T-helper 22 cell (primary cell): ENCODE measurements around the gene TXNL1.

ENCODE experiments used
- DNase-seq: peaks from one replicate; pipeline ENCODE4 v3.0.0-alpha.2; 2020; ENCODE audit warnings: low read depth

TXNL1 gene

DNA sequence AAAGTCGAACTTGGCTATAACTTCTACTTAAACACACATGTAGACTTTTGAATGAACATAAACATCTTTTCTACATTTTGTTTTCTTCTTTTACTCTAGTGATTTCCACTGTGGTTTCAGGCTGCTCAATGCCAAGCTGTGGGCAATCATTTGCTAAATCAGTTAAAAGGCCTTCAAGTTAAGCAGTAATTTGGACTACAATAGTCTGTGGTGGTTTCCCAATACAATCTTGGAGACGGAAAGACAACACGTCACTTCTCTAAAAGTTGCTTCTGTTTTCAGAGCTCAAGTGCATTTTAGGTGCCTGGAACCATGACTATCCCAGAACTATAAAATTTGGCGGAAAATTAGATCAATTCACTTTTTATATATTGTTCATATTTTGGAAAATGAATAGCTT lies 69.4 kb downstream of the TXNL1 start:
- no peak for DNase-seq

DNA sequence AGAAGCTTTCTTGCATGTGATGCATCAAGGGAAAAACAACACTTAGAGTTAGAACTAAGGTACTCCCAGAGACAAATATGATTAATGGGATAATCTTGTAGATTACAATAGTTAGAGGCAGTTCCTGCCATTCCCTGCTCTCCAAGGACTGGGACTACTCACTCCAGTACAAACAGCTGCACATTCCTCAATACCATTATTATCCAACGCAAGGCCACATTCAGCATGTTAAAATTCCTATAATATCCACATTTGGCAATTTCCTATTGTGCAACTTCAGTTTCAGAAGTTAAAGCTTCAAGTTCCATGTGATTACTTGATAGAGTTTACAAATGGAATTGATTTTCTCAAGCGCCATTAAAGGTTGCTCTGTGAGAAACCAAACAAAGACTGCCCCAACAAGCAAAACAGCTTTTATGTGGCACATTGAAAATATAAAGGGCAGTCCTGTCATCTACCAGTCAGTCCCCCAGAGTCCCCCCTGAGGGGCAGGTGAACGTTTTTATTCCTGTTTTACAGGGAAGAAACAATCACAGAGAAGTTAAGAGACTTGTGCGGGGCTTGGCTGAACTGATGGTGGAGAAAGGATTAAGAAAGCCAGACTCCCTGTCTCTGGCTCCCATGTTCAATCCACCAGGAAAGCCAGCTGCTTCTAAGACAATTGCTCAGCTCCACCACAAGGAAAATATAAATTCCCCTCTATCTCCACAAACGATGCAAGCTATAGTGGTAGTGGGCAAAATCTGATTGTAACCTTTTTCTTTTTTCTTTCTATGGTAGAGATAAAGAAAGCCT lies 72.6 kb downstream of the TXNL1 start:
- no peak for DNase-seq

DNA sequence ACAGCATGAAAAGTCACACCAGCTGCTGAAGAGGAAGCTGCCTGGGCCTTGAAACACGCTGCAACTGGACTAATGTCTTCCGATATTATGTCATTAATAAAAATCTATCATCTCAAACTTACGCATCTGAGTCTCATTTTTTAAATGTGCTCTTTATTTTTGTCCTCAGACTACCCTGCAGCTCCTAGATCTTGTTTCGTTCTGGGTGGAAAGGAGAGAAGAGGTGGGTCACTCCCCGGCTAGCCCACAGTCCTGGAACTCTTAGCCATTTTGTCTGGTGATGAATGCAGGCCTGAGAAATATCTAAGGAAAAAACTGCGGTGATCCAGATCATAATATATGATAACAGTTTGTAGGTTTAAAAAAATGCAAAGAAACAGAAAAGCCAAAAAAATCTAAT lies 73.3 kb downstream of the TXNL1 start:
- no peak for DNase-seq

DNA sequence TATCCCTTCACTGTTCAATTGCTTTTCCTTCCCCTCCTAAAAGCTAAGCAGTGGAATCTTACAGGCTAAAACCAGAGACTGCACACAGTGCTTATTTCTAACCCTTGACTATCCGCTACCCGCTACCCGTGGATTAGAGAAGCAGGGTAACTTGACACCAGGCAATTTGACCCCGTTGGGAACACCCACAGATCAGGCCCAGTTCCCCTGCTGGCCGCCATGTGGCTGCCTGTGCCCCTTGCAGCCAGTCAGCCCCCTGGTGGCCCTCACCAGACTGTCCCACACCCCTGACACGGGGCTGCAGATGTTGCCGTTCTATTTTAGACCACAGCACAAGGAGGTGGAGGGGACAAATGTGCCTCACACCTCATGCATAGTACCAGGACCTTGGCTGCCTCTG lies 74.8 kb downstream of the TXNL1 start:
- DNase-seq, result no peak

DNA sequence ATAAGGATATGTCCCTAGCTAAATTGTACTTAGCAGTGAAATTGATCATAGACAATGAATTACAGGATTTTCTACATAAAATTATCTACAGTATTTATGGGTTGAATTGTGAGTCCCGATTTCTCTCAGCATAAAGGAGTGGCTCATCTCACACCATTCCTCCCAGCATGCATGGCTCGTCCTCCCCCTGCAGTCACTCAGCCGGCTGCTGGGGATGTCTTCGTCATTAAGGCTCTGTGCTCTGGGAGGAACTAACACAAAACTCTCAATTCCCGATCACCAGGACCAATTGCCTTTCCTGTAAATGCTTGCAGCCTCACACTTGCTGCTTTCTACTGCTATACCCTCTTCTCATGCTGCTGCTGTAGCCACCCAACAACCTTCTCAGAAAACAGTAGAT lies 75.9 kb downstream of the TXNL1 start:
- DNase-seq, result no peak

DNA sequence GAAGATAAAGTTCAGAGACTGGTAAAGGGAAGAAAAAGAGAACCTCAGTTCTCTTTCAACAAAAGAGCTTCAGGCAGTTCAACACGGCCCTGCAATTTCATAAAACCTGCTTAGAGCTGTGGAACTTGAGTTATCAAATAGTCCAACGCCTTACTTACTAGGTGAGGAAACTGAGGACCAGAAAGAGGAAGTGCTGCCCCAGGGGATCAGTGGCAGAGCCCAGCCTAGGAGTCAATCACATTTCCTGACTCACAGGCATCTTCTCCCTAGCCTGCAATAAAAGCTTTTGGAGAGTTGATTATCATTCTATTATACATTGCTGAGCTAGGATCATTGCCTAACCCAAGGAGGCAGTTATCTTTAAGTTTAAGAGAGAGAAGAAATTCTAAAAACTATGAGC lies 77.4 kb downstream of the TXNL1 start:
- no peak for DNase-seq

DNA sequence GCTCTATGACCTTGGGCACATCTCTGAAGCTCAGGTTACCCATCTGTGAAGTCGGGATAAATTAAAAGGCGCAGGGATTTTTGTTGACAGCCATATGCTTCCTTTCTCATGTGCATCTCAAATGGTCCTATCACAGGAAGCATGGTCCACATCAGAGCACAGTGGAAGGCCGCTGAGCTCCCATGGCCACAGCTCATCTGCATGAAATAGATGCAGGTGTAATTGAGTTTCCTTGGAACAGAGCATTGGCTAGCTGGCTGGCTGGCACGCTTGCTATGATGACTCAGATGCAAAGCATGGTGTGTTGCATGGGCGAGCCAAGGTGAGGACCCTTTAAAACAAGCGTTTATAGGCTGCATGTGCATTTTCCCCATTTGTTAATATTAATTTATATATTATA lies 79.3 kb downstream of the TXNL1 start:
- no peak for DNase-seq

DNA sequence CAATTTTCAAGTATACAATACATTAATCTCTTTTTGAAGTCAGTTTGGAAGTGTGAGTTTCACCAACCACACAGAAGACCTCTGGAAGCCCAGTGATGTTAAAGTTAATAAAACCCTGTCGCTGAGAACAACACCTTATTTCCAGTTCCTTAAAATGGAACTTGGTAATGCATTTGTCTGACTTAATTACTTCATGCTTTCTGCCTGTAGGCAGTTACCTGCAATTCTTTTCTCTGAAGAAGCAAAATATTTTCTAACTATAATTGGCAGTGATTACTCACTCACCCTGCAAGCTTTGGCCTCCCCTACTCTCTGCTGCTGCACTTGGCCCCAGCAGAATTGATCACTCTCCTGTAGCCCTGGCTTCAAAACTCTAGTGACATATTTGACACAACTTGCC lies 81.5 kb downstream of the TXNL1 start:
- no peak for DNase-seq

DNA sequence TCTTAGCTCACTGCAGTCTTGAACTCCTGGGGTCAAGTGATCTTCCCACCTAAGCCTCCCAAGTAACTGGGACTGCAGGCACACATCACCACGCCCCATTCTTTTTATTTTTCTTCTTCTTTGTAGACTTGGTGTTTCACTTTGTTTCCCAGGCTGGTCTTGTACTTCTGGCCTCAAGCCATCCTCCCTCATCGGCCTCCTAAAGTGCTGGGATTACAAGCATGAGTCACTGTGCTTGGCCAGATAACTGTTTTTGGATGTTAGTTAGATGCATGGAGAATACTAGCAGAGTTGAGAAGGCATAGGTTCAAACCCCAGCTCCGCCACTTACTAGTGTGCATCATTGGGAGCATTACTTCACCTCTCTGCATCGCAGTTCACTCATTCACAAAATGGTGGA lies 88.3 kb downstream of the TXNL1 start:
- no peak for DNase-seq
